Kidney (tissue), 14 donors: ENCODE measurements around the gene CELF4. TPM values are rescaled to one million over a fixed set of nuclear protein-coding genes. Genes with fewer than 3 reads are reported as not detected.

Experiments
- DNase-seq, 5 donors: peaks; one replicate each; pipeline ENCODE4 v3.0.0-alpha.2; 2013 to 2020
- FAIRE-seq: peaks from 2 replicates; lab custom pipeline; 2012; peaks lifted over from hg19 to GRCh38; lab: Jason Lieb, UNC
- H3K27ac ChIP-seq, 2 donors: one replicate each; pipeline ENCODE4 v1.7.0; 2013; ENCODE audit warnings: low read depth in 2 of 2, low read length in 2 of 2, inconsistent platforms in 1 of 2
- H3K27me3 ChIP-seq: one replicate; pipeline ENCODE4 v1.7.1; 2013; ENCODE audit warnings: low read length, inconsistent platforms; ENCODE audit not compliant: control insufficient read depth, insufficient read depth
- H3K36me3 ChIP-seq, 3 donors: one replicate each; pipeline versions ENCODE4 v1.7.0 to v1.7.1; 2013; ENCODE audit warnings: low read length in 3 of 3, control low read depth in 1 of 3, inconsistent platforms in 1 of 3; ENCODE audit not compliant: insufficient read depth in 3 of 3, control insufficient read depth in 2 of 3
- H3K4me1 ChIP-seq, 3 donors: one replicate each; pipeline versions ENCODE4 v1.7.0 to v1.7.1; 2013; ENCODE audit warnings: low read length in 3 of 3, inconsistent platforms in 1 of 3, low read depth in 1 of 3; ENCODE audit not compliant: control insufficient read depth in 2 of 3, insufficient read depth in 2 of 3
- H3K4me3 ChIP-seq, 3 donors: one replicate each; pipeline versions ENCODE4 v1.7.0 to v1.8.1; 2013; ENCODE audit warnings: low read length in 3 of 3, control low read depth in 1 of 3, inconsistent platforms in 1 of 3
- H3K9ac ChIP-seq, 3 donors: one replicate each; pipeline versions ENCODE4 v1.7.0 to v1.7.1; 2013; ENCODE audit warnings: low read length in 3 of 3, control low read depth in 1 of 3, inconsistent platforms in 1 of 3
- H3K9me3 ChIP-seq, 3 donors: one replicate each; pipeline versions ENCODE4 v1.7.0 to v1.7.1; 2013; ENCODE audit warnings: low read length in 3 of 3, control low read depth in 1 of 3, inconsistent platforms in 1 of 3; ENCODE audit not compliant: control insufficient read depth in 2 of 3, insufficient read depth in 1 of 3
- CTCF ChIP-seq: IDR thresholded peaks from 3 replicates; pipeline ENCODE4 v1.5.1; 2012; ENCODE audit warnings: mild to moderate bottlenecking, moderate library complexity, borderline replicate concordance; ENCODE audit not compliant: insufficient read depth; ENCODE audit errors: extremely low read depth
- intact Hi-C: fragments of 100-400 bp; cut with DNase I; formaldehyde crosslinking; loops from one replicate; pipeline ENCODE4 v1.11.1; 2022
- polyA plus RNA-seq: library from polyadenylated mRNA; stranded (reverse); fragments of 350-450 nt; fragmentation: Illumina TruSeq; extraction: RNeasy Lipid Tissue Mini Kit (QIAGEN cat#74804); gene quantifications from one replicate; pipeline ENCODE4 v1.2.3, GENCODE V29; 2014; ENCODE audit warnings: low read depth, low replicate concordance; ENCODE audit not compliant: insufficient read depth
- total RNA-seq: library from RNA; stranded (reverse); fragmentation: NEBNext Ultra II Directional; extraction: Animal tissue kit (Norgen Biotek cat#: 25700); gene quantifications from one replicate; pipeline ENCODE4 v1.2.1, GENCODE V29; 2021
- donor health status: control.
- donor health status: control.
- donor health status: control.
- donor health status: control.
- donor health status: control.
- donor health status: DM: yes; HTN: yes; CAD: no.
- donor health status: Normal renal cell carcinoma (clear cell type).

Gene CELF4
- total and polyA plus RNA-seq, 2 donors from 2014 or later = 0.85 to 1.5 TPM

GRCh38 chr18:37244618-37245017, 321.0 kb downstream of the CELF4 start:
- Histone ChIP-seq H3K36me3 (no peaks in the 10 kb centered on the region), H3K27me3 (no peaks in the 10 kb centered on the region), H3K4me1 (no peaks in the 10 kb centered on the region), H3K4me3 (no peak overlapping the region), H3K9me3 (no peaks in the 10 kb centered on the region), H3K9ac (no peak overlapping the region), H3K27ac (no peak overlapping the region)
- no peak for TF ChIP-seq CTCF
- FAIRE-seq (no peak), DNase-seq (no peak)
- intact Hi-C loops = no loop called here

GRCh38 chr18:37243741-37244140, 321.9 kb downstream of the CELF4 start:
- intact Hi-C loops = no loop called here
- Histone ChIP-seq H3K27ac (no peak overlapping the region), H3K27me3 (no peaks in the 10 kb centered on the region), H3K9ac (no peak overlapping the region), H3K4me3 (no peak overlapping the region), H3K36me3 (no peaks in the 10 kb centered on the region), H3K9me3 (no peaks in the 10 kb centered on the region), H3K4me1 (no peaks in the 10 kb centered on the region)
- no peak for TF ChIP-seq CTCF
- DNase-seq (peak in 3 of 5 donors; percentile 35 to 75 (median 45)), FAIRE-seq (no peak)

GRCh38 chr18:37242826-37243560, 322.6 kb downstream of the CELF4 start:
- Histone ChIP-seq H3K27me3 (no peaks in the 10 kb centered on the region), H3K4me1 (no peaks in the 10 kb centered on the region), H3K36me3 (no peaks in the 10 kb centered on the region), H3K4me3 (no peak overlapping the region), H3K27ac (no peak overlapping the region), H3K9me3 (no peaks in the 10 kb centered on the region), H3K9ac (no peak overlapping the region)
- intact Hi-C loops = no loop called here
- no peak for TF ChIP-seq CTCF
- FAIRE-seq (no peak), DNase-seq (peak in 2 of 5 donors; percentile 57 to 83)

GRCh38 chr18:37242091-37242490, 323.5 kb downstream of the CELF4 start:
- no peak for FAIRE-seq
- Histone ChIP-seq H3K4me3 (no peak overlapping the region), H3K36me3 (no peaks in the 10 kb centered on the region), H3K27me3 (no peaks in the 10 kb centered on the region), H3K4me1 (no peaks in the 10 kb centered on the region), H3K9me3 (no peaks in the 10 kb centered on the region), H3K27ac (no peak overlapping the region), H3K9ac (no peak overlapping the region)
- intact Hi-C loops = no loop called here
- no peak for TF ChIP-seq CTCF
- peak in 1 of 5 donors; percentile 25 for DNase-seq
